Measurements from ENCODE around the gene MACROD2.
A peak's percentile ranks its signal among the peaks of the same experiment; 100 is the strongest.

Gene MACROD2

DNA sequence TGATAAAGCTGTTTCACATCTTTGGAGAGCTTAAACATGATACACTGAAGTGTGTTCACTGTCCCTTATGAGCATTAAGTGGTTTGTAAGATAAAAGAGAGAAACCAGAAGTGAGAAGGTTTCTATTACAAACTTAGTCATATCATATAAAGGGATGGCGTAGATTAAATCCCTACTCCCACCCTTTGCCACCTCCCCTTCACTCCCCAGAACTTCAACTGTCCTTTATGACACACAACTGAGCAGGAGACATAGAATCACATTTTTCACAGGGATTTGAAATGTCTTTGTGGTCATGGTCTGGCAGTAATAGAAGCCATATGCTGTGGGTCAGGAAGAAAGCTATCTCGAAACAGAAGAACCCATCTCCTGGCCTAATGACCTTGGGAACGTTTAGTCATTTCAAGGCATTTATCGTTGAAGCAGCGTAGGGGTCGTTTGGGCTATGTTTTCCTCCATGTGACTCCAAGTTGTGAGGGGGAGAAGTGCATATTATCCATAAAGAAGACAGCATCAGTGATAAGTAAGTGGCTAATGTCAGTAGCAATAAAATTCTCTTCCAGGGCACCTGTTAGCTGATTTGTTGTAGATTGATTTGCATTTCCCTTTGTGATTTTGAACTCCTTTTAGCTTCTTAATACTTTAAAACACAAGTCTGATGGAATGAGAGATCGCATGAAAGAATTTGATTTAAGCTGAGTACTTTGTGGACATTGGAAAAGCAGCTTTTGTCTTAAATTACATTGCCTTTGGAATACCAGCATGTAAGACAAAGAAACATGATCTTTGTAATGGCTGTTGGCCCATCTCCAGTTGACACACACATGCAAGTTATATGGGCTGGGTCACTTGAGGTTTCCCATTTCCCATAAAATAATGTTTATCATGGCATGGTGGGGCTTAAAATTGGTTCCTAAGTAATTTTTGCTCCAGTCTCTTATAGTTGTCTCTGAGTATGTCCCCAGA, 843.6 kb downstream of the MACROD2 start:
- DNase-seq, result no peak

DNA sequence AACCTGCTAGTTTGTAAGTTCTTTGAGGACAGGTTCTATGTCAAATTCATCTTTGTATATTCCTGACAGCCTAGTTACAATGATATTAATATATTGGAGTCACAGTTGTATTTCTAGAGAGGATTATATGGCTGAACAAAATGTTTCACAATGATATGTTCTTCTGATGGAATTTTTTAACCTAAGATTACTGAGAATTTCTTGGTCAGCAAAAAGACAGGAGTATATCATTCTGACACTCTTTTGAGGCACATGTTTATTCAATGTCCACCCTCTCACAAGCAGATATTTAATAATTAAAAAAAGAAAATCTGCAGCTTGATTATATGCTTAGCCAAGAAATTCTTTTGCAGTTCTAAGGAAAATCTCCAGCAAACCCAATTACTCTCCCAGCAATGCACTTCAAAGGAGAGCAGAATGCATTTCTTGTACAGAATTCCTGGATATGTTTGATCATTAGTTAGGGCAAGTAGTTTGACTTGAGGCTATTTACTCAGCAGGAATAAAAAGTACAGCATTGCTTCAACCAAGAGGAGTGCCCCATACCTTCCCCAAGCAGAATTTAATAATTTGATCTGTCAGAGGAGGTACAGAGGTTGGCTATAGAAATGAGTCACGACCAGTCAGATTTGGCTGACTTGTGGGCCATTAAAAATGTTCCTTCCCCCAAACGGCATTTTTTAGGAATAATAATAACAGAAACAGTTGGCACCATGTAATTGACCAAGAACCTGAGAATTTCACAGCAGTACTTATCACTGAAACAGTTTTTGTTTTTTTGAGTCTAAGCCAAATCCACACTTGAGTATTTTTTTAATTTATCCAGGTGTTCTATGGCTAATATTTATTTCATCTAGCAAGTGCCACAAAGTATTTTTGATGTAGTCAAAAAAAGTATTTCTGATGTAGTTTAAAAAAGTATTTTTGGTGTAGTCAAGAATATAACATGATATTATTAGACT, 850.2 kb downstream of the MACROD2 start:
- no peak for DNase-seq

DNA sequence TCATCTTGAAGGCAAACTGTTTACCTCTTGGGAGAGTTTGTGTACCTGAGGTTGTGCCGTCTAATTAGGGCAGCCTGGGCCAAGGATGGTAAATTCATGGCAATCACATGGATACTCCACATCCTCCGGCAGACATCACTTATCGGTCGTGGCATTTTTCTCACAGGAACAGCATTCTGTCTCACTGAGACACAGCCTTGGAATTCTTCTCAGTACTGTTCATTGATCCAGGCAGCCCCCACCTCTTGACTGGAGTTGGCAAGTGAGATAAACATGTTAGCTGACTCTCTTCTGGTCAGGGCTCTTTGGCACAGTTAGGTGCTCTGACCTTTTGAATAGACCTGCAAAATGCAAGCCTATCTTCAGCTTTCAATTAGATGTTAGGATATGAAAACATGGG, 853.5 kb downstream of the MACROD2 start:
- DNase-seq, result no peak

DNA sequence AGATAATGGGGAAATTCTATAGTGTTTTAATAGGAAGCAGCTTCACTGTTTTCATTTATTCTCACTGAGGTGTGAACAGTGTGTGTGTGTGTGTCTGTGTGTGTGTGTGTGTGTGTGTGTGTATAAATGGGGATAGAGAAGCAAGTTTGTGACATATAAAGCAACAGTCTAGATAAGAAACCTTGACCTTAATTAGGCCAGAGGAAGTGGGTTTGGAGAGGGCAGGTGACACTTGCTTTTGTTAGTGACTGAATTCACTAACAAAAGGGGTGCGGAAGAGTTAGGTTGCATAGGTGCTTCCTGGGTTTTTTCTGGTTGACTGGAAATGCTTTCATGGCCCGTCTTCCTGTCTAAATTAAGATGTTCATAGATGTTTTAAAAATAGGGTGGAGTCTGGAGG, 857.8 kb downstream of the MACROD2 start:
- DNase-seq, result no peak

DNA sequence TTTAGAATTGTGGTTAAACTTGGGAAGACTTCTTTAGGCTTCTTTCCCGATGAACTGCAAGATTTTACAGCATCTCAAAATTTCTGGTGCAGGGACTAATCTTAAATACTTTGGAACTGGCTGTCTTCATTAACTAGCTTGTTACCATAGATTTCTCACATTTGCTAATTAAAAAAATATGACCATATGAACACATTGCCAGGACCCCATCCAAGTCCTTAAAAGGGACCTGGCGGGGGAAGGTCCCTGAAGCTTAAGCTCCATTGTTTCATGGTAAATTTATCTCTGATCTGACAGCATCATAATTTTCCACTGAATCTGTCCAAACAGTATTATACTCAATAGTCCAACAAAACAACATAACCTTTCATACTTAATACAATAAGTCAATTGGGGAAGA, 859.9 kb downstream of the MACROD2 start:
- no peak for DNase-seq

DNA sequence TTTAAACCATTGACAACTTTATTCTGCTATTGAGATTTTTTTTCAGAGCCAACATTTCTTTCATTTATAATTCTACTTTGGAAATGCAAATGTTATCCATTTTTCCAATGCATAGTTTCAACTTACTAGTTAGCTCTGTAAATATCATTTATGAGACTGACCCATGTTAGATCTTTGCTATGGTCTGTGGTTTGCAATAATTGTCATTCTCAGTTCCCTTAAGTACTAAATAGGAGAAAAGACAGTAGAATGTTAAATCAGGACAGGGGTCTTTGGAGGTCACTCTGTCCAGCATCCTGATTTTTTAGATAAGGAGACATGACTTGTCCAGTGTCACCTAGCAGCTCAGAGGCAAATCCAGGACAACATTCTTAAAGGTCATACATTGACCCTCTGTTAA, 864.3 kb downstream of the MACROD2 start:
- no peak for DNase-seq

DNA sequence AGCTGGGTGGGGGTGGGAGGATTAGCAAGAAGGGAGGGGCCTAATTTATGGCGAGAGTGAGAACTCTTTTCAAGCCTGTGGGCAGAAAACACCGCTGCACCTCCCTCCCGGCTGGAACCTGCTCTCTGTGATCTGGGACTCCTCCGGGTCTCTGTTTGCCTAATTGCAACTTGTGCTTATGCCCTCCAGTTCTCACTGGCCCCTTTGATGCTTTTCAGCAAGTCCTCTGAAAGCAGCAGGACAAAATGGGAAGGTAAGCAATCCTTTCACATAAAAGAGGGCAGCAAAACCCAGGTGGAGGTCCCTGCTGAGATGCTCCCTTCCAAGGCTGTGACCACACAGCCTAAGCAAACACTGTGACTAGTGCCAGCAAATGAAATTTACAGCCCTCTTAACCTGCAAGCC, 865.1 kb downstream of the MACROD2 start:
- DNase-seq, result no peak

DNA sequence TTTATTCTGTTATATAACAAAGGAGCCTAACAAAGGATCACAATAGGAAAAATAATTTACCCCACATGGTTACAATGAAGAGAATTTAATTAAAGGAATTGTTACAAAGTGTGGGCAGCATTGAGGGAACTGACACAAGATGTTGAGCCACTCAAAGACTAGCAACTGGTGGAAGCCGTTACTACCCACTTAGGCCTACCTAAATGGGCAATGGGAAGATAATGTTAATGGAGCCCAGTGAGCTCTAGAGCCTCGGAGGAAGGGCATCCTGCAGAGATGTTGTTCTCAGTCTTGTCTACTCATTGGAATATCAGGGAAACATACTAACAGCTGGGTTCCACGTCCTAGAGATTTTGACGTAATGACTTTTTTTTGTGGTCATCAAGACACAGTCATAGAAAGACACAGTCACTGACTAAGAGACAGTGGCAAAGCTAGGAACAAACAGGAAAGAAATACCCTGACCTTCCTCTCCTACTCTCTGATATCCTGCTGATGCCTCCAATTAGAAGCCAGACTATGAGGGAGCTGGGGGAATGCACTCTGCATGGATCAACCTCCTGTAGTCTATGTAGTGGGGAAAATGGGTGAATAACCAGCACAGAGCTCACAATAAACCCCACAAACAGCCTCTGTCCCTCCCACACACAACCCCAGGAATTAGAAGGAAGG, 865.8 kb downstream of the MACROD2 start:
- no peak for DNase-seq

DNA sequence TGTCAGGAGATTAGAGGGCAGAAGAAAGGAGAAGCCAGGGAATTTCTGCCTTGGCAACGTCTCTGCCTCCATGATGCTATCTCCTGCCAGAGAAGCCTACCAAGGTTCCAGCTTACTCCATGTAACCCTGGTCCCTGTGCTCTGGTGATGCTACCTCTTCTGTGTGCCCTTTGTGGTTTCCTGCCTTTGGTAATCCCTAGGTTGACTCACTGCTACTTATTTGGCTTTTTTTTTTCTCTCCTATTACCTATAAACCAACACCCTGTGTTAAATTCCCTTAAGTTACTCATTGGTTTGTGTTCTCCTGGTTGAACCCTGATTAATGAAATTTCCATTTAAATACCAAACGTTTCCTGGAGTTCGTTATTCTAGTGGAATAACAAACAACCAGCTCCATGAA, 869.9 kb downstream of the MACROD2 start:
- no peak for DNase-seq

DNA sequence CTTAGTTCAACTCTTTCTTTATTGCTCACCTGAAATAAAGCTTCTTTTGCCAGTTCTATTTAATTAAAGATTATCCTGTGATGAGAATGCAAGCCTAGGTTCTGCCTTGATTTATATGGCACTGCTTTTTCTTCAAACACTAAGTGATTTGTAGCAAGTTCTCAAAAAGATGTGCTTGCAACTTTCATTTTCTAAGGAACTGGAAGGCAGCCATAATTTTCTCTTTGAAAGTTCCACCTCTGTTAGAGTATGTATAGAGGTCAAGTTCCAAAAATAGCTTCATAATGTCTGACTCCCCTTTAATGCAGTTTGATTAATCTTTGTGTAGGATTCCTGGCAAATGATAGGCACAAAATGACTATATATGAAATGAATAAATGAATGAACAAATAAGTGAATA, 870.4 kb downstream of the MACROD2 start:
- no peak for DNase-seq

DNA sequence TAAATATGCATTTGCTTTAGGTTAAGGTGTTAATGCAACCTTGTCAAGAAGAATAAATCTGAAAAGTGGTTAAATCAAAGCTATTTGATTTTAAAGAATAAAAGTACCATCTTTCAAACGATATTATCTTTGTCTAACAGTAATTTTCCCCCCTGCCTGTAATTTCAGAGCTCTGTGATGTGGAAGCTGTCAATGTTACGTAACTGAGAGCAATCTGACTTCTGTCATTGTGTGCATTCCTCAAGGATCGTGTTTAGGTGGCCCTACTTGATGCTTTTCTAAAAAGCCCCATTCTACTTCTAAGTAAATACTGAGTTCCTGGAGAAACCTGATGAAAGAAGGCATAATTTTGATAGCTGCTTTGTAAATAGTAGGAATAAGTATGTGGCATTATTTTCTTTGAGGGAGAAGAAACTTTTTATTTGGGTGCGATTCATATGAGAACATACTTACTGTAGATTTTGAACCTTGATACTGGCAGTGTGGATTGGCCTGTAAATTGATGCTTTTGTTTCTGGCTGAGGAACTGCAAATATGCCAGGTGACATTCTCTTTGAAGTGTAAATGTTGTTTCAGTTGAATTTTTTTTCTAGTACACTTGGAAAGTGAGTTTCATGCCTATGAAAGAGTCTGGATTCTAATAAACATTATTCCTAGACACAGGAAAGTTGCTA, 871.7 kb downstream of the MACROD2 start:
- no peak for DNase-seq

DNA sequence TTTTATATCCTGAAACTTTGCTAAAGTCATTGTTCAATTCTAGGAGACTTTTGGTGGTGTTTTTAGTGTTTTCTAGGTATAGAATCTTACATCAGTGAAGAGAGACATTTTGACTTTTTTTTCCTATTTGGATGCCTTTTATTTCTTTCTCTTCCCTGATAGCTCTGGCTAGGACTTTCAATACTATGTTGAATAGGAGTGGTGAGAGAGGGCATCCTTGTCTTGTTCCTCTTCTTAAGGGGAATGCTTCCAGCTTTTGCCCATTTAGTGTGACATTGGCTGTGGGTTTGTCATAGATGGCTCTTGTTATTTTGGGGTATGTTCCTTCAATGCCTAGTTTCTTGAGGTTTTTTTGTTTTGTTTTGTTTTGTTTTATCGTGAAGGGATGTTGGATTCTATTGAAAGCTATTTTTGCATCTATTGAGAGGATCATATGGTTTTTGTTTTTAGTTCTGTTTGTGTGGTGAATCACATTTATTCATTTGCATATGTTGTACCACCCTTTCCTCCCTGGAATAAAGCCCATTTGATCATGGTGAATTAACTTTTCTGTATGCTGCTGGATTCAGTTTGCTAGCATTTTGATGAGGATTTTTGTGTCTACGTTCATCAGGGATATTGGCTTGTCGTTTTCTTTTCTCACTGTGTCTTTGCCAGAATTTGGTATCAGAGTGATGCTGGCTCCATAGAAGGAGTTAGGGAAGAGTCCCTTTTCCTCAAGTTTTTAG, 882.1 kb downstream of the MACROD2 start:
- DNase-seq, result no peak

DNA sequence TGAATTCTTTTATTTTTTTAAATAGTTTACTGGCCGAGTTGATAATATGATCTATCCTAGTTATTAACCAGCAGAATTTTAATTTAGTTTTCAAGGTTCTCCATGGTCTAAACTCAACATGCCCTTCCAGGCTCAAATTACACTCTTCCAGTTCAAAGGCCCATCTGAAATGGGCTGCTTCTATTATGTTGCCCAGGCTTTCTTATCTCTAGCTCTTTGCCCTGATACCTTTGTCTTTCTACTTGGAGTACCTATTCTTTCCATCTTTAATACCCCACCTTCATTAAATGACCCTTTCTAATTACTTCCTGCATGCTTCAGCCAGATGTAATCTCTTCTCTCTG, 883.3 kb downstream of the MACROD2 start:
- DNase-seq, result no peak

DNA sequence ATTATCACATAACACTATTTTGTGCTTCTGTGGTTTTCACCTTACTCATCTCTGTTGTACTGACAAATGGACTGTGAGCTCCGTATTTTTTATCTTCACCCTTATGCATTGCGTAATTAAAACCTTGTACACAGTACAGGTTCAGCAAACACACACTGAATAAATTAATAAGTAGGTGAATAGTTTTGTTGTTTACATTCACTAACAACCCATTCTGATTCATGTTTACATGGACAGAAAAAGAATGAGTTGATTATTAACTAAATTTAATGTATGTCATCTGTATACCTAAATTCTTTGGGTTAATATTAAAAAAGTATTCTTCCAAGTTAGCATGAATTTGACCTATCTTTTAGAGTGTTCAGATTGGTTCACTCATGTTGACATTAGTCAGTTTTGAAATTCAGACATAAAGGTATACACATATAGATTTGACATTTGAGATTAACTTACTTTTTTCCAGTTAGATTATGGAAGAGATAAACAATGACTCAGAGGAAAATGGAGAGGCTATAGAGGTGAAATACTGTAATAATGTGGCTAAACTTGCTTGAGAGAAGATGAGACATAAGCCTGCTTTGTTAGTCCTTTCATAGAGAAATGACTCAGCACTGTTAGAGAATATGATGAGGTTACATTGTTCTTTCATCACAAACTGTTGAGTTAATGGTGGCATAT, 883.8 kb downstream of the MACROD2 start:
- peak; percentile 42 for DNase-seq

DNA sequence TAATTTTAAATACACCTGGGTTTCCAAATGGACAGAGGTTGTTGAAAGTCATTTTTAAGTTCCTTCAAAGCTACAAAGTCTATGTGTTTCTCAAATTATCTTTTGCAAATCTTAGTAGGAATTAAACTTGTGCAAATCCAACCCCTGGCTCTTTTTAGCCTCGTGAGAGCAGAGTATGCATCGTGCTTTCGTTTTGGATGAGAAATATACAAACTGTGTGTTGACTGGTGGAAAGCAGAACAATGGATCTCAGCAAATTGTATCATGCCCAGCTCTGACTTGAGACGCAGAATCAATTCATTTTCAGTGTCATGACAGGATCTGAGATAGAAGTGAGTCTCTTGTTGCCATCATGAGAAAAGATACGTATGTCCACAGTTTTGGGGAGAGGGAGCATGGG, 884.5 kb downstream of the MACROD2 start:
- no peak for DNase-seq

DNA sequence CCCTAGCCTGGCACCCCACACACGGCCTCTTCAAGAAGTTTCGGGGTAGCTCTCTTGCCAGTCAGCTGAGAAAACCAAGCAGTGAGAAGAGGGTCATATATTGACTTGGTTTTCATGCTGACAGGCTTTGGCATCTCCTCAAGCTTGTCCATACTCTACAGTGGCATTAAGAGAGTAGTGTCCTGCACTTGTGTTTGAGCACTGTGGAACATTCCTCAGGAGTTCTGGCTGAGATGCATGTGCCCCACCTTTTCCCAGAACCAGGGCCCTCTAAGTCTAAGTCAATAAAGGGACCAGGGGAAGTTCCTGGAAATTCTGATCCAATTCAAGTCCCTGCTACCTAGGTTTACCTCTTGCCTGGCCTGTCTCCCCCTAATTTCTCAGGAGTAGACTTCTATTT, 886.2 kb downstream of the MACROD2 start:
- no peak for DNase-seq

DNA sequence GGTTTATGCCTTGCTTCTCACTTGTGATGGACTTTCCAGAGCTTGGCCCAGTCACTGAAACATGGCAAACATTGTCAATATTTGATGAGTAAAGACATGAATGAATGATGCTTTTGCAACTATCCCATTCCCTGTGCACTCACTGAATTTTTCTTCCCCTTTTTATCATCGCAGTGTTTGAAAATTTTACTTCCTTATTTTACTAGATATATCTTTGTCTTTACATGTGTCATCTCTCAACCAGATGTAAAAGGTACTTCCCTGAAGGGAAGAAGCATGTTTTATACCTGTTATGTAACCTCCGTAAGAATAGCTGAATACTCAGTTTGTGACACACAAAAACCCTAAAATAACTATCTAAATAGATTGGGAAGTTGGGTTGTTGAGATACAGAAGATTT, 886.8 kb downstream of the MACROD2 start:
- DNase-seq, result no peak

DNA sequence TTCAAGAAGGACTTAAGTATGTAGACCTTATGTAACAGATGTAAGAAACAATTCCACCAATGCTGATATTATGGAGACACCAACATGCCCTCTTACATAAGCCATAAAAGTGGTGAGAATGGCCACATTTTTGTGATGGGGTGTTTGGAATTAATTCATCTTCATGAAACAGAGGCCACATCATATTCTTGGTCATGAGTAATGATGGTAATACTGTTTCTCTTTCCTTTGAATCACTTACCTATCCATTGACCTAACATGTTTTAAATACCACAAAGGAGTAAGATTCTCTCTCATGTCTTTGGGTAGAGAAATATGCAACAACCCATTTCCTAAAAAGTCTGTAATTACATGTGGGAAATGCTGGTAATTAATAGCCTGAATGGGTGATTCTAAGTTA, 887.5 kb downstream of the MACROD2 start:
- no peak for DNase-seq

DNA sequence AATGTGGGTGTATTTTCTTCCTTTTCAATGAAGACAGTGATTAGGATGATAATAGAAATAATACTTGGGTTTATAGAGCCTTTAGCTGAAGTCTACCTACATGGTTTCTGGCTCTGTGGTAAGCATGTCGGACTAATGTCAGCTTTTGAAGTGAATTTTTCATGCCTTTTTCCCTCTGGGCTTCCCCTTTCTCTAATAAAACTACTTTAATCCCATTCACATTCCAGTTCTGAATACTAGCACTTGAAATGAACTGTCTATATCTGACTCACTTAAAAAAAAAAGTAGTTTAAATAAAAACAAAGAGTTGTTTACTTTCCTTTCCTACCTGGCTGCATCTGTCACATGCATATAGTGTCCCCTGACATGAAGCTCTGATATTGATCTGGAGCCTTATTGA, 888.0 kb downstream of the MACROD2 start:
- no peak for DNase-seq

DNA sequence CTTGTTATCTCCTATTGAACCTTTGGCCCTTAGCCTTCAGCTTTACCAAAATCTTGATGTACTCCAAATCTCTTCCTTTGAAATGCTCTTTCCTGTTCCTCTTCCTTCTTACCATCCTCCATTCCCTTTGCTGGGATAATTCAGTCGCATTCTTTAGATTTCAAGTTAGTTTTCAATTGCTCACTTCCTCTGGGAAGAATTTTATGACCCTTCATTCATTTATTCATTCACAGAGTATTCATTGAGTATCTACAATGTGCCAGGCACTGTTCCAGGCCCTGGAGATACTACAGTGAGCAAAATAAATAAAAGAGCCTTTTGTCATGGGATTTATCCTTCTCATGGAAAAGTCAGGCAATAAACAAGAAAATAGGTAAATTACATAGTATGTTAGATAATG, 890.3 kb downstream of the MACROD2 start:
- DNase-seq, result no peak

DNA sequence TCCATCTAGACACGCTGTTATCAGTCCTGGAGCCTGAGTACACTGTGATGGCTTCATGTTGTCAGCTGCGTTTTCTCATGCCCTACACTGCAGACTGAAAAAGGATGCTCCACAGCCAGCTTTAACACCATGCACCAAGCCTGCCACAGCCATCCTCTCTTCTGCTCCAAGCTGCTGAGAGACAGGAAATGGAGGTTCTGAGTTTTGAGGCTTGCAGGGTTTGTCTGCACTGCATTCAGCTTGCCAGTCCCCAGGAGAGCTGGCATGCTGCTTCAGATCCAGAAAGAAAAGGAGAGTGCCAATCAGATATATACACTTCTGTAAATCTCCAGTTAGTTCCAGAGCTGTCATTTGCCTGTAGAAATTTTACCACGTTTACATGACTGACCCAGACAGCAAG, 892.8 kb downstream of the MACROD2 start:
- DNase-seq, result no peak

Measured in amniotic stem cell (primary cell).